ENCODE results near the gene FBXO22.
"Not testable (repeated sequence)": the region's sequence is repeated elsewhere in the genome, so short reads cannot be mapped to it uniquely, and the experiment has no call there.

The FBXO22 gene

GRCh38 chr15:75982468-75982867, 78.8 kb downstream of the FBXO22 start:
- WGBS = 70% methylated on average over 2 of the region's 2 CpGs
- no peaks in the 10 kb centered on the region for H3K27me3 ChIP-seq (ENCODE audit: insufficient read depth, low read length)
- no peaks in the 10 kb centered on the region for H3K36me3 ChIP-seq (ENCODE audit: insufficient read depth, low read length)
- no peak overlapping the region for H3K9ac ChIP-seq (ENCODE audit: low read depth, low read length)
- H3K27ac ChIP-seq (ENCODE audit: low read depth, low read length) = no peak overlapping the region
- no peak overlapping the region for H3K4me3 ChIP-seq (ENCODE audit: low read length)
- no peaks in the 10 kb centered on the region for H3K9me3 ChIP-seq (ENCODE audit: insufficient read depth, low read depth, low read length)
- H3K4me1 ChIP-seq (ENCODE audit: insufficient read depth, low read length) = no peaks in the 10 kb centered on the region; the same call in 1 of the 2 replicates

- WGBS = 98% methylated on average over 2 of the region's 3 CpGs
- not testable (repeated sequence) for H3K4me3 ChIP-seq (ENCODE audit: low read length); H3K9me3 ChIP-seq (ENCODE audit: insufficient read depth, low read depth, low read length); H3K4me1 ChIP-seq (ENCODE audit: insufficient read depth, low read length); H3K9ac ChIP-seq (ENCODE audit: low read depth, low read length); H3K27me3 ChIP-seq (ENCODE audit: insufficient read depth, low read length); H3K36me3 ChIP-seq (ENCODE audit: insufficient read depth, low read length); H3K27ac ChIP-seq (ENCODE audit: low read depth, low read length)
Measured at GRCh38 chr15:75984706-75985105, 81.0 kb downstream of the FBXO22 start.

GRCh38 chr15:75985971-75986370, 82.3 kb downstream of the FBXO22 start:
- no peak overlapping the region for H3K4me3 ChIP-seq (ENCODE audit: low read length)
- 93% methylated on average over 1 of the region's 1 CpG for WGBS
- H3K27me3 ChIP-seq (ENCODE audit: insufficient read depth, low read length) = no peaks in the 10 kb centered on the region
- no peak overlapping the region for H3K27ac ChIP-seq (ENCODE audit: low read depth, low read length)
- no peak overlapping the region for H3K9ac ChIP-seq (ENCODE audit: low read depth, low read length)
- H3K36me3 ChIP-seq (ENCODE audit: insufficient read depth, low read length) = no peaks in the 10 kb centered on the region
- H3K4me1 ChIP-seq (ENCODE audit: insufficient read depth, low read length) = no peaks in the 10 kb centered on the region; the same call in 1 of the 2 replicates
- no peaks in the 10 kb centered on the region for H3K9me3 ChIP-seq (ENCODE audit: insufficient read depth, low read depth, low read length)

- 0 out of 2 replicates have a peak, but pooled peaks cover 3% of the 10 kb centered on the region for H3K4me1 ChIP-seq (ENCODE audit: insufficient read depth, low read length)
- no peak overlapping the region for H3K9ac ChIP-seq (ENCODE audit: low read depth, low read length)
- H3K36me3 ChIP-seq (ENCODE audit: insufficient read depth, low read length) = no peaks in the 10 kb centered on the region
- H3K9me3 ChIP-seq (ENCODE audit: insufficient read depth, low read depth, low read length) = peaks cover 5% of the 10 kb centered on the region; the same call in 1 of the 2 replicates
- no peak overlapping the region for H3K4me3 ChIP-seq (ENCODE audit: low read length)
- no peak overlapping the region for H3K27ac ChIP-seq (ENCODE audit: low read depth, low read length)
- 95% methylated on average over 2 of the region's 2 CpGs for WGBS
- no peaks in the 10 kb centered on the region for H3K27me3 ChIP-seq (ENCODE audit: insufficient read depth, low read length)
Measured at GRCh38 chr15:75989045-75989444, 85.4 kb downstream of the FBXO22 start.

- 95% methylated on average over 7 of the region's 7 CpGs for WGBS
- Histone ChIP-seq H3K9me3 (ENCODE audit: insufficient read depth, low read depth, low read length) (peaks cover 5% of the 10 kb centered on the region; the same call in 1 of the 2 replicates), H3K4me1 (ENCODE audit: insufficient read depth, low read length) (0 out of 2 replicates have a peak, but pooled peaks cover 6% of the 10 kb centered on the region), H3K36me3 (ENCODE audit: insufficient read depth, low read length) (no peaks in the 10 kb centered on the region), H3K27me3 (ENCODE audit: insufficient read depth, low read length) (no peaks in the 10 kb centered on the region), H3K4me3 (ENCODE audit: low read length) (no peak overlapping the region), H3K9ac (ENCODE audit: low read depth, low read length) (no peak overlapping the region), H3K27ac (ENCODE audit: low read depth, low read length) (no peak overlapping the region)
Measured at GRCh38 chr15:75989875-75990274, 86.2 kb downstream of the FBXO22 start.

Data from HUES64 (cell line).